Measurements from ENCODE around the gene ENGASE.

ENGASE gene

GRCh38 chr17:79041041-79041570 is 33.5 kb upstream of the ENGASE start:
- H3K9me3 ChIP-seq (ENCODE audit: control insufficient read depth in 1 of 2, low read length in 2 of 2): no peaks in the 10 kb centered on the region
- H3K4me1 ChIP-seq (ENCODE audit: control insufficient read depth in 1 of 2, insufficient read depth in 2 of 2, low read length in 2 of 2): peaks cover 0 to 3% of the 10 kb centered on the region in 2 donors
- no peaks in the 10 kb centered on the region for H3K27me3 ChIP-seq (ENCODE audit: low read depth, low read length)
- no peak overlapping the region for H3K4me3 ChIP-seq (ENCODE audit: low read depth in 1 of 2, low read length in 2 of 2)
- peaks cover 0 to 4% of the 10 kb centered on the region in 2 donors for H3K36me3 ChIP-seq (ENCODE audit: control insufficient read depth in 1 of 2, insufficient read depth in 2 of 2, low read length in 2 of 2)
- no peak overlapping the region for H3K27ac ChIP-seq (ENCODE audit: low read length)

DNA sequence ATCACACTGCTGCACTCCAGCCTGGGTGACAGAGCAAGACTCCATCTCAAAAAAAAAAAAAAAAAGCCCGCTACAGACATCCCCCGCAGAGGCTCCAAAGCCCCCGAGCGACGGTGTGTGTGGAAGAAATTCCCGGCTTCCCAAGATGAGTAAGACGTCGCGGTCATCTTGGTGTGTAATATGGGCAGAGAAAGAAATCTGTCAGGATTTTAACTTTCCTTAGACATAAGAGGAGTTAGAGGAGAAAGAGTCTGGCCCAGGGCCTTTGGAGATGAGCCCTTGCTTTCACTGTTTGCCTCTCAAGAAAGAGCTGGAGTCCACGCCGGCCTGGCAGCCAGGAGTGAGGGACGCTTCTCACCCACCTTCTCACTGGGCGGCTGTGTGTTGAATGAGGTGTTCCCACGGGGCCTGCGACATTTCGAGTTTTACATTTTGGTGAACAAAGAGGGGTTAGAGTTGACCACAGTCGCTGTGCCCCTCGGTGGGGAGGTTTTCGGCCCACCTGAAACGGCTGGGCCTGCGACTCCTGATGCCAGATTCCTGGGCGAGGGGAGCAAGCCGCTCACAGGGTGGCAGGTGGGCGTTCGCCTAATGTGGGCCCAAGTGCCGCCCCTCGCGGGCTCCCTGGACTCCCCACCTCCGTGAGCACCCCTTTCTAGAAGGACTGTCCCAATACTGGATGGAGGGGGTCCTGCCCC is 32.8 kb upstream of the ENGASE start:
- H3K9me3 ChIP-seq (ENCODE audit: control insufficient read depth in 1 of 2, low read length in 2 of 2): no peaks in the 10 kb centered on the region
- H3K27me3 ChIP-seq (ENCODE audit: low read depth, low read length): no peaks in the 10 kb centered on the region
- peaks cover 0 to 4% of the 10 kb centered on the region in 2 donors for H3K36me3 ChIP-seq (ENCODE audit: control insufficient read depth in 1 of 2, insufficient read depth in 2 of 2, low read length in 2 of 2)
- H3K4me3 ChIP-seq (ENCODE audit: low read depth in 1 of 2, low read length in 2 of 2): no peak overlapping the region
- H3K27ac ChIP-seq (ENCODE audit: low read length): no peak overlapping the region
- peaks cover 0 to 9% of the 10 kb centered on the region in 2 donors for H3K4me1 ChIP-seq (ENCODE audit: control insufficient read depth in 1 of 2, insufficient read depth in 2 of 2, low read length in 2 of 2)

DNA sequence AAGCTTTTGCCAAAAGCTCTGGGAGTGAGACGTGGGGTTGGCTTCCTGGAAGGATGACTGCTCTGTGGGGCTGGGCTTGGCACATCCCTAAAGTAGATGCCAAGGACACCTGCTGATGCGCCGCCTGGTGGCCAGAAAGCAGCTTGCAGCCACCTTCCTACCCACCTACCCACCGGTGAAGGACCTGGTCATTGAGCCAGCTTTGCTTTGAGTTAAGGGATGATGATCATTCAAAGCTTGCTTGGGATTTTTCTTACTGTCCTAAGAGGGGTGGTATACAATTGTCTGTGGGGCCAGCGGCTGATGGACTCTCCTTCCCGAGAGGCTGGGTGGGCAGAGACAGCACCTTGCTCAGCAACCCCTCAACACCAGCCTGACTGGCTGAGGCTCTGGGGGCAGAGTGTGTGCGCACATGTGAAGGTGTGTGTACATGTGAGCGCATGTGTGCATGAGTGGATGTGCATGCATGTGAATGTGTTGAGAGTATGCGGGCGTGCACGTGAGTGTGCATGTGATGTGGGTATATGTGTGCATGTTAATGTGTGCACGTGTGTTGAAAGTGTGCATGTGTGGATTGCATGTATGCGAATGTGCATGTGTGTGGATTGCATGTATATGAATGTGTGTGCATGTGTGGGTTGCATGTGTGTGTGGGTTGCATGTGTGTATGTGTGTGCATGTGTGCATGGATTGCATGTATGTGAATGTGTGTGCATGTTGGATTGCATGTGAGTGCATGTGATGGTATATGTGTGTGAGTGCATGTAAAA is 32.0 kb upstream of the ENGASE start:
- Histone ChIP-seq H3K27ac (ENCODE audit: low read length) (no peak overlapping the region), H3K4me3 (ENCODE audit: low read depth in 1 of 2, low read length in 2 of 2) (no peak overlapping the region), H3K9me3 (ENCODE audit: control insufficient read depth in 1 of 2, low read length in 2 of 2) (no peaks in the 10 kb centered on the region), H3K27me3 (ENCODE audit: low read depth, low read length) (no peaks in the 10 kb centered on the region), H3K36me3 (ENCODE audit: control insufficient read depth in 1 of 2, insufficient read depth in 2 of 2, low read length in 2 of 2) (peaks cover 0 to 4% of the 10 kb centered on the region in 2 donors), H3K4me1 (ENCODE audit: control insufficient read depth in 1 of 2, insufficient read depth in 2 of 2, low read length in 2 of 2) (peaks cover 0 to 14% of the 10 kb centered on the region in 2 donors)

DNA sequence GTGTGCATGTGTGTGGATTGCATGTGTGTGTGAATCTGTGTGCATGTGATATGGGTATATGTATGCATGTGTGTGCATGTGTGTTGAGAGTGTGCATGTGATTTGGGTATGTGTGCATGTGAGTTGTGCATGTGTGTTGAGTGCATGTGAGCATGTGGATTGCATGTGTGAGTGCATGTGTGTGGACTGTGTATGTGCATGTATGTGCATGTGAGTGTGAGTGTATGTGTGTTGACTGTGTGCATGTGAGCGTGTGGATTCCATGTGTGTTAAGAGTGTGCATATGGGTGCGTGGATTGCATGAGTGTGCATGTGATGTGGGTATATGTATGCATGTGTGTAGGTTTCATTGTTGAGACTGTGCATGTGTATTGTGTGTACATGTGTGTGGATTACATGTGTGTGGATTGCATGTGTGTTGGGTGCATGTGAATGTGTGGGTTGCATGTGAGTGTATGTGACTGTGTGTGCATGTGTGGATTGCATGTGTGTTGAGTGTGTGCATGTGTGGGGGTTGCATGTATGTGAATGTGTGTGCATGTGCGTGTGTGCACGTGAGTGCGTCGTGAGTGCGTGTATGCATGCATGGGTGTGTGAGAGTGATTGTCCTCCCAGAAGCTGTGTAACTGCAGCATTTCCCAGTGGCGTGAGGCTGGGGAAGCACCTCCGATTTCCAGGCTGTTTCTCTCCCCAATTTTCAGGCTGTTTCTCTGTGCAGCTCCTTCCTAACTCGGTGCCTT is 31.3 kb upstream of the ENGASE start:
- peaks cover 0 to 18% of the 10 kb centered on the region in 2 donors for H3K4me1 ChIP-seq (ENCODE audit: control insufficient read depth in 1 of 2, insufficient read depth in 2 of 2, low read length in 2 of 2)

DNA sequence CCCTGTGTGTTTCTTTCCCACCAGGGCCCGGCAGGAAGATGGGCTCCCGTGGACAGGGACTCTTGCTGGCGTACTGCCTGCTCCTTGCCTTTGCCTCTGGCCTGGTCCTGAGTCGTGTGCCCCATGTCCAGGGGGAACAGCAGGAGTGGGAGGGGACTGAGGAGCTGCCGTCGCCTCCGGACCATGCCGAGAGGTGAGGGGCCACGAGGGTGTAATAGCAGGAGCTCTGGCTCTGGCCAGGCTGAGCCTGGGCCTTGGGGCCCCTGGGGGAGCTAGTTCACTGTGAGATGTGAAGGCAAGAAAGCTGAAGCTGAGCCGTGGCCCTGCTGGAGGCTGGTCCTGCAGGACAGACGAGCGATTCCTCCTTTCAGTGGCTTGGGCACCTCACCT is 30.7 kb upstream of the ENGASE start:
- Histone ChIP-seq H3K27me3 (ENCODE audit: low read depth, low read length) (no peaks in the 10 kb centered on the region), H3K4me1 (ENCODE audit: control insufficient read depth in 1 of 2, insufficient read depth in 2 of 2, low read length in 2 of 2) (peaks cover 0 to 18% of the 10 kb centered on the region in 2 donors), H3K36me3 (ENCODE audit: control insufficient read depth in 1 of 2, insufficient read depth in 2 of 2, low read length in 2 of 2) (peaks cover 0 to 2% of the 10 kb centered on the region in 2 donors), H3K9me3 (ENCODE audit: control insufficient read depth in 1 of 2, low read length in 2 of 2) (no peaks in the 10 kb centered on the region), H3K4me3 (ENCODE audit: low read depth in 1 of 2, low read length in 2 of 2) (no peak overlapping the region), H3K27ac (ENCODE audit: low read length) (no peak overlapping the region)

More for the DNA sequence above, 31.3 kb upstream of the ENGASE start:
- Histone ChIP-seq H3K9me3 (ENCODE audit: control insufficient read depth in 1 of 2, low read length in 2 of 2) (no peaks in the 10 kb centered on the region), H3K27me3 (ENCODE audit: low read depth, low read length) (no peaks in the 10 kb centered on the region), H3K27ac (ENCODE audit: low read length) (no peak overlapping the region), H3K36me3 (ENCODE audit: control insufficient read depth in 1 of 2, insufficient read depth in 2 of 2, low read length in 2 of 2) (peaks cover 0 to 4% of the 10 kb centered on the region in 2 donors), H3K4me3 (ENCODE audit: low read depth in 1 of 2, low read length in 2 of 2) (no peak overlapping the region)

DNA sequence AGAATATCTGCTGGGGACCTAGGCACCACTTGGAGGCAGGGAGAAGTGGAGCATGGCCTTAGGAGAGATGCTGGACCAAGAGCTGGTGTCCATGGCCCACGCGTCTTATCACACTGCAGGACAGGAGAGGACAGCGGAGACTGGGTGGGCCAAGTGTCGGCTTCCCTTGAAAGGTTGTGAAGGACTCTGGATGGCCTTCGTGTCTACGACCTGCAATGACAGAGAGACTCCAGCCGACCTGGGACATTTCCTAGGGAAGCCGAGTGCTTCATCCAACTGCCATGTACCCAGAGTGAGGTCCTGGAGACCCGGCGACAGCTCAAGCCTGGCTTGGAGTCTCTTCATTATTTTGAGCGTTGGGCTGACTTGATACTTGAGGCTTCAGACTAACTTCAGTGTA is 30.2 kb upstream of the ENGASE start:
- no peak overlapping the region for H3K27ac ChIP-seq (ENCODE audit: low read length)
- H3K4me1 ChIP-seq (ENCODE audit: control insufficient read depth in 1 of 2, insufficient read depth in 2 of 2, low read length in 2 of 2): peaks cover 0 to 18% of the 10 kb centered on the region in 2 donors
- no peaks in the 10 kb centered on the region for H3K27me3 ChIP-seq (ENCODE audit: low read depth, low read length)
- no peak overlapping the region for H3K4me3 ChIP-seq (ENCODE audit: low read depth in 1 of 2, low read length in 2 of 2)
- no peaks in the 10 kb centered on the region for H3K9me3 ChIP-seq (ENCODE audit: control insufficient read depth in 1 of 2, low read length in 2 of 2)
- H3K36me3 ChIP-seq (ENCODE audit: control insufficient read depth in 1 of 2, insufficient read depth in 2 of 2, low read length in 2 of 2): no peaks in the 10 kb centered on the region

DNA sequence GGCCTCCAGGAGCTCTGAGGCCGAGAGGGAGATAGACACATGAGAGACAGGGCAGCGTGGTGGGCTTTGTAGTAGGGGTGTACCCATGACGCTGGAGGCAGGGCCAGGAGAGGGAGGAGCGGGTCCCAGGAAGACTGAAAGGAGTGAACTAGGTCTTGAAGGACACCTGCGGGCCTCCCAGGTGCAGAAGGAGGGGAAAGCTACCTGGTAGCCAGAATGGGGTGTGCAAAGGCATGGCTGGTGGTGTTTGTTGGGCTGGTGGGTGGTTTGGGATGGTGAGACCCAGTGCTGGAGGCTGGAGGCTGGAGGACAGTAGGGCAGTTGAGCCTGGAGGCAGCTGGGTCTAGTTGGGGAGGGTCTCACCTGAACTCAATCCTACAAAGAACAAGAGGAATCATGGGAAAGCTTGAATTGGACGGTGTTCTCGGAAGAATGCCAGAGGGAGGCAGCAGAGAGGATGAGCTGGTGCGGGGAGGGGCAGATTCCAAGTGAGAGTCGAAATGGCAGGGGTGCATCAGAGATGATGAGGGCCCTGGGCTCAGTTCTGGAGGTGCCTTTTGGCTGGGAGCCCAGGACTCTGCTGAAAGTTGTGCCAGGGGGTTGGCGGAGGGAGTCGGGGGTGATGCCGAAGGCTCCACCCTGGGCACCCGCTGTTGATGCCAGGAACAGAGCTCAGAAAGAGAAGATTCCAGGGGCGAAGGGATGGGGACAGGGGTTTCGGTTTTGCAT is 29.5 kb upstream of the ENGASE start:
- Histone ChIP-seq H3K27me3 (ENCODE audit: low read depth, low read length) (no peaks in the 10 kb centered on the region), H3K36me3 (ENCODE audit: control insufficient read depth in 1 of 2, insufficient read depth in 2 of 2, low read length in 2 of 2) (no peaks in the 10 kb centered on the region), H3K4me1 (ENCODE audit: control insufficient read depth in 1 of 2, insufficient read depth in 2 of 2, low read length in 2 of 2) (peaks cover 0 to 18% of the 10 kb centered on the region in 2 donors), H3K9me3 (ENCODE audit: control insufficient read depth in 1 of 2, low read length in 2 of 2) (no peaks in the 10 kb centered on the region), H3K4me3 (ENCODE audit: low read depth in 1 of 2, low read length in 2 of 2) (no peak overlapping the region), H3K27ac (ENCODE audit: low read length) (no peak overlapping the region)

DNA sequence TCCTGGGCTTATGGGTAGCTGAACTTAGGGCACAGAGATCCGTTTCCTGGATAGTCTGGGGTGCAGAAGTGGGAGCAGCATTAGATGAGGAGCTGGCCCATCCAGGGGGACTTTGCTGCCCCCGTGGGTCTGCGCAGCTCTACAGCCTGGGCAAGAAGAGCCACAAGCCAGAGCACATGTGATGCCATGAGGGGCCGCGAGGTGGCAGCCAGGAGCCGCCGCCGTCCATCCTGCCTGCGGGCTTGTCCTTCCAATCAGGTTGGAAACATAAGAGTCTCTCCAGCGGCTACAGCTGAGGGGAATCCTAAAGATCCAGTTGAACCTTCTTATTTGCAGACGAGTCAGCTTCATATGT is 28.8 kb upstream of the ENGASE start:
- H3K9me3 ChIP-seq (ENCODE audit: control insufficient read depth in 1 of 2, low read length in 2 of 2): no peaks in the 10 kb centered on the region
- no peak overlapping the region for H3K27ac ChIP-seq (ENCODE audit: low read length)
- no peaks in the 10 kb centered on the region for H3K27me3 ChIP-seq (ENCODE audit: low read depth, low read length)
- H3K4me1 ChIP-seq (ENCODE audit: control insufficient read depth in 1 of 2, insufficient read depth in 2 of 2, low read length in 2 of 2): peaks cover 0 to 18% of the 10 kb centered on the region in 2 donors
- H3K36me3 ChIP-seq (ENCODE audit: control insufficient read depth in 1 of 2, insufficient read depth in 2 of 2, low read length in 2 of 2): no peaks in the 10 kb centered on the region
- no peak overlapping the region for H3K4me3 ChIP-seq (ENCODE audit: low read depth in 1 of 2, low read length in 2 of 2)

DNA sequence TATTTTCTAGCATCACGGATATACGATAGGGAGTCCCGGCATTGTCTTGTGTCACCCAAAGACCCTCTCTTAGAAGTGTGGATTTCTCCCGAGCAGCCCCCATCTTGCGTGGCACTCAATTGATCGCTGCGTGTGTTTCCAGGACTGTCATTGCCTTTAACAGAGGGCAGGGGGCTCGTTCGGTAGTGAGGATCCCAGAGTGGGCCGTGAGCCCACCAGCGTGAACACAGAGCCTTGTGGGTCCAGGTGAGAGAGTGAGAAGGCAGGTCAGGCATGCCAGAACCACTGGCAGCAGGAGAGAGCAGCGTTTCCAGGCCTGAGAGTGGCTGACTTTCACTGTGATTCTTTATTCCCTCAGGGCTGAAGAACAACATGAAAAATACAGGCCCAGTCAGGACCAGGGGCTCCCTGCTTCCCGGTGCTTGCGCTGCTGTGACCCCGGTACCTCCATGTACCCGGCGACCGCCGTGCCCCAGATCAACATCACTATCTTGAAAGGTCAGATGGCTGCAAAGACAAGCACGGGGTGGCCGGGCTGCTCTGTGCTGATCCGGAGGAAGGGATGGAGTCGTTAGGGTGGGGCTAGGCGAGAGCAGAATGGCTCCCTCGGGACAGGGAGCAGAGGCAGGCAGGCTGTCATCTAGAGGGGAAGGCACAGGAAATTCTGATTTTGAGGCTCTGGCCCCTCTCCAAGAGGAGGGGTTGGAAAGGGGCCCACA is 28.3 kb upstream of the ENGASE start:
- Histone ChIP-seq H3K27me3 (ENCODE audit: low read depth, low read length) (no peaks in the 10 kb centered on the region), H3K9me3 (ENCODE audit: control insufficient read depth in 1 of 2, low read length in 2 of 2) (no peaks in the 10 kb centered on the region), H3K4me1 (ENCODE audit: control insufficient read depth in 1 of 2, insufficient read depth in 2 of 2, low read length in 2 of 2) (peaks cover 0 to 18% of the 10 kb centered on the region in 2 donors), H3K4me3 (ENCODE audit: low read depth in 1 of 2, low read length in 2 of 2) (no peak overlapping the region), H3K27ac (ENCODE audit: low read length) (no peak overlapping the region), H3K36me3 (ENCODE audit: control insufficient read depth in 1 of 2, insufficient read depth in 2 of 2, low read length in 2 of 2) (peaks cover 0 to 3% of the 10 kb centered on the region in 2 donors)

GRCh38 chr17:79046916-79047280 is 27.7 kb upstream of the ENGASE start:
- Histone ChIP-seq H3K27ac (ENCODE audit: low read length) (no peak overlapping the region), H3K36me3 (ENCODE audit: control insufficient read depth in 1 of 2, insufficient read depth in 2 of 2, low read length in 2 of 2) (peaks cover 0 to 3% of the 10 kb centered on the region in 2 donors), H3K9me3 (ENCODE audit: control insufficient read depth in 1 of 2, low read length in 2 of 2) (no peaks in the 10 kb centered on the region), H3K4me3 (ENCODE audit: low read depth in 1 of 2, low read length in 2 of 2) (no peak overlapping the region), H3K27me3 (ENCODE audit: low read depth, low read length) (no peaks in the 10 kb centered on the region), H3K4me1 (ENCODE audit: control insufficient read depth in 1 of 2, insufficient read depth in 2 of 2, low read length in 2 of 2) (peaks cover 0 to 18% of the 10 kb centered on the region in 2 donors)

Data from muscle layer of duodenum (tissue), 2 donors.